ENCODE data around the gene DGKB.

DGKB gene

GRCh38 chr7:14446829-14447228 lies 455.7 kb downstream of the DGKB start:
- TF ChIP-seq ZNF70 (CRISPR knock-in tag; IDR thresholded peaks at IDR 0.05) (no peak), SNAI2 (CRISPR knock-in tag; IDR thresholded peaks at IDR 0.05) (no peak)
- ATAC-seq, result no peak

- no peak for TF ChIP-seq ESRRG (CRISPR knock-in tag; IDR thresholded peaks at IDR 0.05)
- no peak for TF ChIP-seq ZFP30 (CRISPR knock-in tag; IDR thresholded peaks at IDR 0.05)
- TF ChIP-seq TCF4 (CRISPR knock-in tag; IDR thresholded peaks at IDR 0.05; ENCODE audit: borderline replicate concordance), result no peak
- no peak for TF ChIP-seq CSDC2 (CRISPR knock-in tag; IDR thresholded peaks at IDR 0.05)
- no peak for TF ChIP-seq GLIS3 (CRISPR knock-in tag; IDR thresholded peaks at IDR 0.05)
- TF ChIP-seq ZFP3 (CRISPR knock-in tag; IDR thresholded peaks at IDR 0.05), result no peak
- no peak for ATAC-seq
Observed at GRCh38 chr7:14446219-14446618, 456.3 kb downstream of the DGKB start.

GRCh38 chr7:14438366-14438765 lies 464.2 kb downstream of the DGKB start:
- ATAC-seq, result no peak
- TF ChIP-seq RARB (CRISPR knock-in tag; IDR thresholded peaks at IDR 0.05) (no peak), SNAI2 (CRISPR knock-in tag; IDR thresholded peaks at IDR 0.05) (no peak), ZFP3 (CRISPR knock-in tag; IDR thresholded peaks at IDR 0.05) (no peak), GLIS3 (CRISPR knock-in tag; IDR thresholded peaks at IDR 0.05) (no peak), ISL1 (CRISPR knock-in tag; IDR thresholded peaks at IDR 0.05) (no peak), POU6F1 (CRISPR knock-in tag; IDR thresholded peaks at IDR 0.05; ENCODE audit: borderline replicate concordance, low read depth) (no peak), ZNF565 (CRISPR knock-in tag; conservative IDR thresholded peaks at IDR 0.05; ENCODE audit: low read depth) (no peak)

- TF ChIP-seq ZFP3 (CRISPR knock-in tag; IDR thresholded peaks at IDR 0.05) (no peak), PPARA (CRISPR knock-in tag; IDR thresholded peaks at IDR 0.05; ENCODE audit: borderline replicate concordance) (no peak), TCF4 (CRISPR knock-in tag; IDR thresholded peaks at IDR 0.05; ENCODE audit: borderline replicate concordance) (no peak), ZC3H10 (CRISPR knock-in tag; IDR thresholded peaks at IDR 0.05) (no peak), ZFP30 (CRISPR knock-in tag; IDR thresholded peaks at IDR 0.05) (no peak), ARNTL (CRISPR knock-in tag; IDR thresholded peaks at IDR 0.05; ENCODE audit: borderline replicate concordance, low read depth) (no peak), CREB5 (CRISPR knock-in tag; IDR thresholded peaks at IDR 0.05; ENCODE audit: low read depth) (no peak), POU6F1 (CRISPR knock-in tag; IDR thresholded peaks at IDR 0.05; ENCODE audit: borderline replicate concordance, low read depth) (no peak), TSHZ2 (CRISPR knock-in tag; IDR thresholded peaks at IDR 0.05) (no peak), ISL1 (CRISPR knock-in tag; IDR thresholded peaks at IDR 0.05) (no peak), ZNF565 (CRISPR knock-in tag; conservative IDR thresholded peaks at IDR 0.05; ENCODE audit: low read depth) (no peak), SNAI2 (CRISPR knock-in tag; IDR thresholded peaks at IDR 0.05) (no peak), CSRNP3 (CRISPR knock-in tag; IDR thresholded peaks at IDR 0.05) (no peak), TOX (CRISPR knock-in tag; IDR thresholded peaks at IDR 0.05; ENCODE audit: borderline replicate concordance) (no peak), ZNF70 (CRISPR knock-in tag; IDR thresholded peaks at IDR 0.05) (no peak), ESRRG (CRISPR knock-in tag; IDR thresholded peaks at IDR 0.05) (no peak), PATZ1 (CRISPR knock-in tag; IDR thresholded peaks at IDR 0.05; ENCODE audit: borderline replicate concordance) (no peak), CSDC2 (CRISPR knock-in tag; IDR thresholded peaks at IDR 0.05) (no peak), ZNF8 (CRISPR knock-in tag; IDR thresholded peaks at IDR 0.05) (no peak), GLIS3 (CRISPR knock-in tag; IDR thresholded peaks at IDR 0.05) (no peak)
- ATAC-seq, result no peak
Observed at GRCh38 chr7:14436878-14437277, 465.7 kb downstream of the DGKB start.

All from SK-N-SH treated with all-trans-retinoic acid at 6 μM for 48 hours (cell line).